BE2C (cell line): ENCODE results near the gene FAM110A.

Source experiments
- DNase-seq: peaks from one replicate; pipeline ENCODE4 v3.0.0-alpha.2; 2020
- H3K27me3 ChIP-seq: fragments of 250-450 bp; sonication (Bioruptor Pico); 2 replicates; pipeline ENCODE4 v1.5.1; 2020; ENCODE audit warnings: mild to moderate bottlenecking
- H3K36me3 ChIP-seq: fragments of 250-450 bp; sonication (Bioruptor Pico); 2 replicates; pipeline ENCODE4 v1.5.1; 2020; ENCODE audit warnings: mild to moderate bottlenecking
- H3K4me1 ChIP-seq: fragments of 250-450 bp; sonication (Bioruptor Pico); 2 replicates; pipeline ENCODE4 v1.5.1; 2020
- H3K4me3 ChIP-seq: 2 replicates; pipeline ENCODE4 v1.5.1; 2011; ENCODE audit warnings: low read depth, low read length
- H3K9me3 ChIP-seq: fragments of 250-450 bp; sonication (Bioruptor Pico); 2 replicates; pipeline ENCODE4 v1.5.1; 2020
- CTCF ChIP-seq: IDR thresholded peaks from 2 replicates; pipeline ENCODE4 v1.5.1; 2012; ENCODE audit warnings: mild to moderate bottlenecking, low read depth, low read length

The FAM110A gene

DNA sequence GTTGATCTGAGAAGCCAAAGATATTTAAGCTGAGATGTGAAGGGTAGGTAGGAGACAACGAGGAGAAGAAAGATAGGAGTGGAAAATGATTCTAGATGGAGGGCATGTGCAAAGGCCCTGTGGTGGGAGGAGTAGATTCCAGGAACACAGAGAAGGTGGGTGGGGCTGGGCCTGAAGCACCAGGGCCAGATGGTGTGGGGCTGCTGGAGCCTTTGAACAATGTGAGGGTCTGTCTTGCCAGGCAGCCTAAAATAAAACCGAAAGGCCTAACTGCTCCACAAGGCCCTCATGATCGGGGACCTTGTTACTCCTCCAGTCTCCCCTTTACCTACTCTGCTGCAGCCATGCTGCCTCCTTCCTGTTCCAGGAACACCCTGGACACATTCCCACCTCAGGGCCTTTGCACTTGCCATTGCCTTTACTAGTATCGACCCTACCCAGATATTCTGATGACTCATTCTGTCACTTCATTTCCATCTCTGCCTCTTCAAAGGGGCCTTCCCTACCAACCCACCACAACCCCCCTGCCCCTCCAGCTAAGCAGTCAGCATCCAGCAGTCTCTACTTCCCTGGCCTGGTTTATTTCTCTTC, 20.0 kb downstream of the FAM110A start:
- Histone ChIP-seq H3K9me3 (no peaks in the 10 kb centered on the region), H3K36me3 (no peaks in the 10 kb centered on the region), H3K27me3 (no peaks in the 10 kb centered on the region), H3K4me1 (no peaks in the 10 kb centered on the region), H3K4me3 (no peak overlapping the region)
- TF ChIP-seq CTCF = no peak
- DNase-seq = no peak

GRCh38 chr20:854601-855000, 21.1 kb downstream of the FAM110A start:
- H3K36me3 ChIP-seq = no peaks in the 10 kb centered on the region
- H3K27me3 ChIP-seq = no peaks in the 10 kb centered on the region
- no peak for TF ChIP-seq CTCF
- no peak overlapping the region for H3K4me3 ChIP-seq
- no peaks in the 10 kb centered on the region for H3K4me1 ChIP-seq
- H3K9me3 ChIP-seq = no peaks in the 10 kb centered on the region
- no peak for DNase-seq

DNA sequence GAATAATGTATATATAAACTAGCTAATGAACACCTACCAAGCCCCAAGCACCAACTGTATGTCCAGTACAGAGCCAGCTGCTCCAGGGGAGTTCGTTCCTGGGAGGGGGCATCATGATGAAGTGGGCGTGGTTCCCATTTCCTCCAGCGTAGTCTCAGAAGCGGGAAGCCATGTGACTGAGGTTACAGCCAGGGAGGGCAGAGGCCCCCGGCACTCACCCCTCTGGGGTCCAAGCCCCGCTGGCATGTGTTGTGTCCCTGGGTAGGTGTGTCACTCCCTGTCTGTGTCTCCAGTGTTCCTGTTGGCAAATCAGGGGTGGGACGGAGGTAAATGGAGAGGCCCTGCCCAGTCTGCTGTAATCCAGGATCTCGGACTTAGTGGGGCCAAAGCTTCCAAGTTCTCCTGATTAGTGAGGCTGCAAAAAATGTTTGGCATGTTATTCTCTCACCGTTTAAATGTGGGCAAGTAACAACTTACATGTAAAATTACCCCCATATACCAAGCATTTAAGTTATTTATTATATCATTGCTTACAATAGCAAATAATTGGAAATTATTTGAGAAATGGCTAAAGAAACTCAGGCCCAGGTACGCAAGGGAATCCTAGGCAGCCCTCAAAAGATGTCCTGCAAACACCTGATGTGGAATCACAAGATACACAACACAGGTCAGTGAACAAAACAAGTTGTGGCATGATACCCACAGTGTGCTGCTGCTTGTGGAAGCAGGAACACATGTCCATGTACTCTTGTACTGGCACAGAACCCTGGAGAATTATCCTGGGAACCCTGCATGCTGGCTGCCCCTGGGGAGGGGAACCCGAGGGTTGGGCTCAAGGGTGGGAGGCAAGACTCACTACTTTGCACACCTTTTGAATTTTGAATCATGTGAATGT, 22.2 kb downstream of the FAM110A start:
- H3K27me3 ChIP-seq = no peaks in the 10 kb centered on the region
- H3K9me3 ChIP-seq = no peaks in the 10 kb centered on the region
- no peaks in the 10 kb centered on the region for H3K36me3 ChIP-seq
- H3K4me1 ChIP-seq = no peaks in the 10 kb centered on the region
- H3K4me3 ChIP-seq = no peak overlapping the region
- TF ChIP-seq CTCF = no peak
- no peak for DNase-seq

GRCh38 chr20:856361-856775, 22.9 kb downstream of the FAM110A start:
- no peaks in the 10 kb centered on the region for H3K4me1 ChIP-seq
- H3K9me3 ChIP-seq = no peaks in the 10 kb centered on the region
- H3K27me3 ChIP-seq = no peaks in the 10 kb centered on the region
- DNase-seq = no peak
- TF ChIP-seq CTCF = no peak
- no peaks in the 10 kb centered on the region for H3K36me3 ChIP-seq
- no peak overlapping the region for H3K4me3 ChIP-seq

DNA sequence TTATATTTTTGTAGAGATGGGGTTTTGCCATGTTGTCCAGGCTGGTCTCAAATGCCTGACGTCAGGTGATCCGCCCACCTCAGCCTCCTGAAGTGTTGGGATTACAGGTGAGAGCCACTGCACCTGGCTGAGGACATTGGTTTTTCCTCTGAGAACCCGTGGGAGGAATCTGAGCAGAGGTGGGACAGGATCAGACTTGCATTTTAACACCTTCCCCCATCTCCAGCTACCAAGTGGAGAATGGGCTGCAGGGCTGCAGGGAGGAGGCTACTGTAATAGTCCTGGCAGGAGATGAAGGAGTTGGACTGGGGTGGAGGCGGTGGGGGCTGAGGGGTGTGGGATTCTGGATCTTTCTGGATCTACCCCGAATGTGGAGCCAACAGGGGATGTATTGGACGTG, 24.5 kb downstream of the FAM110A start:
- TF ChIP-seq CTCF = no peak

DNA sequence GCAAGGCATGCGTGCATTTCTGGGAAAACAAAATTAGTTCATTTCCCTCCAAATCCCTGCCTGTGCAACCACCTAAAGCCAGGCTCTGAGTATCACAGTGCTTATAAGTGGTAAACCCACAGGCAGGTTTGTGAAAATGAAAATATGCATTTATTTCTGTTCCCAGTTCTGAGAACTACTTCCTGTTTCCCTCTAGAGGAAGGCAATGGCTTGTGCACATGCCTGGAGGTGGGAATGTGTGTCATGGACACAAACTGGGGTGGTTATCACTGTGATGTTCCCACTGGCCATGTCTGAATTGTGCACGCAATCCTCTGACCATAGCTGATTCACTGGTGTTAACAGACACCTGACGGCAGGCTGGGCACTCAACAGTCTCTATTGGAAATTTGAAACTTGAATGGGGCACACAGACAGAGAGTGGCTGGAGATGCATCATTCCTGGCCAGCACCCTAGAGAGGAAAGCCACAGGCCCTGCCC, 26.3 kb downstream of the FAM110A start:
- no peaks in the 10 kb centered on the region for H3K36me3 ChIP-seq
- H3K4me1 ChIP-seq = no peaks in the 10 kb centered on the region
- no peak for TF ChIP-seq CTCF
- no peaks in the 10 kb centered on the region for H3K27me3 ChIP-seq
- no peak overlapping the region for H3K4me3 ChIP-seq
- no peaks in the 10 kb centered on the region for H3K9me3 ChIP-seq
- no peak for DNase-seq

More for the DNA sequence above, 24.5 kb downstream of the FAM110A start:
- Histone ChIP-seq H3K9me3 (no peaks in the 10 kb centered on the region), H3K4me1 (no peaks in the 10 kb centered on the region), H3K27me3 (no peaks in the 10 kb centered on the region), H3K4me3 (no peak overlapping the region), H3K36me3 (no peaks in the 10 kb centered on the region)
- no peak for DNase-seq
